ENCODE results near the gene RIPPLY2.
A peak's percentile ranks its signal among the peaks of the same experiment; 100 is the strongest.
"Not testable (repeated sequence)": the region's sequence is repeated elsewhere in the genome, so short reads cannot be mapped to it uniquely, and the experiment has no call there.

Gene RIPPLY2

DNA sequence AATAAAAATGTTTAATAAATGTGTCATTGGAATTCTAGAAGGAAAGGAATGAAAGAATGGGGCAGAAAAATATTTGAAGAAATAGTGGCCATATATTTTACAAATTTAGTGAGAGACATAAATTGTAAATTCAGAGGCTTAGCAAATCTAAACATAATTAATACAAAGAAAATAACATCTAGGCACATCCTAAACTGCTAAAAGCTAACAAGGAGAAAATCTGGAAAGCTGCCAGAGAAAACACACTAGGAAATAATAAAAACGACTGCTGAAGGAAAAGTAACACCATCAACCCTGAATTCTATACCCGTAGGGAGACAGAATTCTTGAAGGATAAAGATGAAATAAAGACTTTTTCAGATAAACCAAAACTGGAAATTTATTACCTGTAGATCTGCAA is 30.1 kb downstream of the RIPPLY2 start:
- no peak overlapping the region for H3K4me3 ChIP-seq (ENCODE audit: low read depth, low read length)
- TF ChIP-seq, protein P1, sequence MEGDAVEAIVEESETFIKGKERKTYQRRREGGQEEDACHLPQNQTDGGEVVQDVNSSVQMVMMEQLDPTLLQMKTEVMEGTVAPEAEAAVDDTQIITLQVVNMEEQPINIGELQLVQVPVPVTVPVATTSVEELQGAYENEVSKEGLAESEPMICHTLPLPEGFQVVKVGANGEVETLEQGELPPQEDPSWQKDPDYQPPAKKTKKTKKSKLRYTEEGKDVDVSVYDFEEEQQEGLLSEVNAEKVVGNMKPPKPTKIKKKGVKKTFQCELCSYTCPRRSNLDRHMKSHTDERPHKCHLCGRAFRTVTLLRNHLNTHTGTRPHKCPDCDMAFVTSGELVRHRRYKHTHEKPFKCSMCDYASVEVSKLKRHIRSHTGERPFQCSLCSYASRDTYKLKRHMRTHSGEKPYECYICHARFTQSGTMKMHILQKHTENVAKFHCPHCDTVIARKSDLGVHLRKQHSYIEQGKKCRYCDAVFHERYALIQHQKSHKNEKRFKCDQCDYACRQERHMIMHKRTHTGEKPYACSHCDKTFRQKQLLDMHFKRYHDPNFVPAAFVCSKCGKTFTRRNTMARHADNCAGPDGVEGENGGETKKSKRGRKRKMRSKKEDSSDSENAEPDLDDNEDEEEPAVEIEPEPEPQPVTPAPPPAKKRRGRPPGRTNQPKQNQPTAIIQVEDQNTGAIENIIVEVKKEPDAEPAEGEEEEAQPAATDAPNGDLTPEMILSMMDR (IDR thresholded peaks at IDR 0.05; ENCODE audit: borderline replicate concordance, insufficient read depth, low read depth, low read length): no peak

DNA sequence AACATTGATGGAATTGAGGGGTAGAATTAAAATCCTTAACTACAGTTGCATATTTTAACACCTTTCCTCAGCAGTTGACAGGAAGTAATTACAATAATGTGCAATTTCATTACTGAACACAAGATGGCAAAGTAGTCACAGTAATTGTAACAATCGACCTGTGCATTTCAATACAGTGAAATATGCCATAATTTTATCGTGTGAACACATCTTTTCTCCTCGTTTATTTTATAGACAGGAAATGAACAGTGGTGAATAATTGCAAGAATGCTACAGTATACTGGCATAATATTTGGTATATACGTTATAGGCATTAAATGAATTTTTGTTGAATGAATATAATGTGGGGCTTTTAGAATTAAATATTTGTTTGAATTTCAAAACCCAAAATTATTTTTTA is 31.4 kb downstream of the RIPPLY2 start:
- no peak overlapping the region for H3K4me3 ChIP-seq (ENCODE audit: low read depth, low read length)
- TF ChIP-seq, protein P1 (IDR thresholded peaks at IDR 0.05; ENCODE audit: borderline replicate concordance, insufficient read depth, low read depth, low read length): peak; percentile 33; the same call in 1 of the 2 replicates

GRCh38 chr6:83885984-83886383 is 32.8 kb downstream of the RIPPLY2 start:
- TF ChIP-seq, protein P1 (IDR thresholded peaks at IDR 0.05; ENCODE audit: borderline replicate concordance, insufficient read depth, low read depth, low read length): no peak
- H3K4me3 ChIP-seq (ENCODE audit: low read depth, low read length): no peak overlapping the region

DNA sequence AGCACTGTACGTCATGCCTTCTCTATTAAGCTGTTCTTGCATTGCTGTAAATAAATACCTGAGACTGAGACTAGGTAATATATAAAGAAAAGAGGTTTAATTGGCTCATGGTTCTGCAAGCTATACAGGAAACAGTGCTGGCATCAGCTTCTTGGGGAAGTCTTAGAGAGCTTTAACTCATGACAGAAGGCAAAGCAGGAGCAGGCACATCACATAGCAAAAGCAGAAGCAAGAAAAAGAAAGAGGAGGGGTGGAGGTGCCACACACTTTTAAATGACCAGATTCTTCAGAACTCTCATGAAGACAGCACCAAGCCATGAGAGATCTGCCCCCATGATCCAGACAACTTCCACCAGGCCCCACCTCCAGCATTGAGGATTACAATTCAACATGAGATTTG is 36.5 kb downstream of the RIPPLY2 start:
- TF ChIP-seq, protein P1 (IDR thresholded peaks at IDR 0.05; ENCODE audit: borderline replicate concordance, insufficient read depth, low read depth, low read length): no peak
- H3K4me3 ChIP-seq (ENCODE audit: low read depth, low read length): no peak overlapping the region

GRCh38 chr6:83890520-83890919 is 37.4 kb downstream of the RIPPLY2 start:
- TF ChIP-seq, protein P1 (IDR thresholded peaks at IDR 0.05; ENCODE audit: borderline replicate concordance, insufficient read depth, low read depth, low read length): no peak
- H3K4me3 ChIP-seq (ENCODE audit: low read depth, low read length): no peak overlapping the region

DNA sequence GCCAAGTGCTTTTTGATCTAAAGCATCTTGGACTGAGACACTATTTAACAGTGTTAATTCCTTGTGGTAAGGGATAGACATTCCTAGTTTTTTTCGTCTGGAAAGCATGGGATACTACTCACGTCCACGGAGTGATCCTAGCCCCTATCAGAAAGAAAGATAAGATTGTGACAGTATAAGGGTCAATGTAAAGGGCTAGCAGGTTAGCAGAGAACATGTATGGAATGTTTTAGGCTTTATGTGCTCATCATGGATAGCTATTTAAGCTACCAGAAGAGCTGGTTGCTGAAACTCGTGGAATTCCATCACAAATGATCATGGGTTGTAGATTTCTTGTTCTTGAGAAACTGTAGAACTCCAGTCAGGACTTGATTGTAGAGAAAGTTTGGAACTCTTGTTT is 38.4 kb downstream of the RIPPLY2 start:
- TF ChIP-seq, protein P1 (IDR thresholded peaks at IDR 0.05; ENCODE audit: borderline replicate concordance, insufficient read depth, low read depth, low read length): no peak

GRCh38 chr6:83893024-83893423 is 39.9 kb downstream of the RIPPLY2 start:
- no peak overlapping the region for H3K4me3 ChIP-seq (ENCODE audit: low read depth, low read length)

More for the DNA sequence above, 38.4 kb downstream of the RIPPLY2 start:
- no peak overlapping the region for H3K4me3 ChIP-seq (ENCODE audit: low read depth, low read length)

GRCh38 chr6:83897094-83897493 is 43.9 kb downstream of the RIPPLY2 start:
- not testable (repeated sequence) for H3K4me3 ChIP-seq (ENCODE audit: low read depth, low read length)

More at GRCh38 chr6:83893024-83893423, 39.9 kb downstream of the RIPPLY2 start:
- TF ChIP-seq, protein P1 (IDR thresholded peaks at IDR 0.05; ENCODE audit: borderline replicate concordance, insufficient read depth, low read depth, low read length): no peak
